ENCODE results near the gene MBD1. TPM values are rescaled to one million over a fixed set of nuclear protein-coding genes. Genes with fewer than 3 reads are reported as not detected.

Gene MBD1
- total RNA-seq, 1 donor from 2014 or later, result 96.0 TPM

- Mint-ChIP-seq H3K4me3 (ENCODE audit: low read depth) (no peak overlapping the region), H3K36me3 (ENCODE audit: insufficient read depth) (no peaks in the 10 kb centered on the region), H3K4me1 (ENCODE audit: low read depth) (no peaks in the 10 kb centered on the region), H3K9me3 (ENCODE audit: low read depth) (no peaks in the 10 kb centered on the region), H3K27ac (no peak overlapping the region), H3K27me3 (peaks cover 4% of the 10 kb centered on the region)
- TF ChIP-seq CTCF (IDR thresholded peaks at IDR 0.05; ENCODE audit: unreplicated experiment), result no peak
- DNase-seq (ENCODE audit: low spot score, unreplicated experiment), result no peak
Observed at GRCh38 chr18:50313873-50314460, 32.6 kb upstream of the MBD1 start.

GRCh38 chr18:50313031-50313607 is 31.8 kb upstream of the MBD1 start:
- no peak for TF ChIP-seq CTCF (IDR thresholded peaks at IDR 0.05; ENCODE audit: unreplicated experiment)
- no peaks in the 10 kb centered on the region for H3K36me3 Mint-ChIP-seq (ENCODE audit: insufficient read depth)
- H3K9me3 Mint-ChIP-seq (ENCODE audit: low read depth), result no peaks in the 10 kb centered on the region
- no peak overlapping the region for H3K27ac Mint-ChIP-seq
- no peak overlapping the region for H3K4me3 Mint-ChIP-seq (ENCODE audit: low read depth)
- no peaks in the 10 kb centered on the region for H3K4me1 Mint-ChIP-seq (ENCODE audit: low read depth)
- DNase-seq (ENCODE audit: low spot score, unreplicated experiment), result no peak
- H3K27me3 Mint-ChIP-seq, result peaks cover 7% of the 10 kb centered on the region

- H3K4me3 Mint-ChIP-seq (ENCODE audit: low read depth), result no peak overlapping the region
Observed at GRCh38 chr18:50312296-50313030, 31.1 kb upstream of the MBD1 start.

GRCh38 chr18:50311650-50312049 is 30.3 kb upstream of the MBD1 start:
- no peak overlapping the region for H3K27ac Mint-ChIP-seq
- peaks cover 4% of the 10 kb centered on the region for H3K4me1 Mint-ChIP-seq (ENCODE audit: low read depth)
- H3K27me3 Mint-ChIP-seq, result peaks cover 7% of the 10 kb centered on the region

More at GRCh38 chr18:50312296-50313030, 31.1 kb upstream of the MBD1 start:
- Mint-ChIP-seq H3K9me3 (ENCODE audit: low read depth) (no peaks in the 10 kb centered on the region), H3K27me3 (peaks cover 7% of the 10 kb centered on the region), H3K36me3 (ENCODE audit: insufficient read depth) (no peaks in the 10 kb centered on the region), H3K27ac (no peak overlapping the region), H3K4me1 (ENCODE audit: low read depth) (peaks cover 3% of the 10 kb centered on the region)
- no peak for TF ChIP-seq CTCF (IDR thresholded peaks at IDR 0.05; ENCODE audit: unreplicated experiment)
- no peak for DNase-seq (ENCODE audit: low spot score, unreplicated experiment)

More at GRCh38 chr18:50311650-50312049, 30.3 kb upstream of the MBD1 start:
- Mint-ChIP-seq H3K4me3 (ENCODE audit: low read depth) (no peak overlapping the region), H3K36me3 (ENCODE audit: insufficient read depth) (no peaks in the 10 kb centered on the region), H3K9me3 (ENCODE audit: low read depth) (no peaks in the 10 kb centered on the region)
- TF ChIP-seq CTCF (IDR thresholded peaks at IDR 0.05; ENCODE audit: unreplicated experiment), result no peak
- DNase-seq (ENCODE audit: low spot score, unreplicated experiment), result no peak
